Measurements from ENCODE around the gene PNMT. TPM values are rescaled to one million over a fixed set of nuclear protein-coding genes. Genes with fewer than 3 reads are reported as not detected.
A peak's percentile ranks its signal among the peaks of the same experiment; 100 is the strongest.

PNMT gene
- total RNA-seq, 1 donor from 2014 or later = 4.3 TPM

GRCh38 chr17:39627047-39627711 is 41.1 kb upstream of the PNMT start:
- DNase-seq (no peak), ATAC-seq (no peak)
- TF ChIP-seq CTCF (IDR thresholded peaks at IDR 0.05) = no peak
- Histone ChIP-seq H3K4me1 (peaks cover 3% of the 10 kb centered on the region), H3K36me3 (no peaks in the 10 kb centered on the region), H3K27ac (no peak overlapping the region), H3K9me3 (no peaks in the 10 kb centered on the region), H3K27me3 (peaks cover 33% of the 10 kb centered on the region), H3K4me3 (peak overlapping the region; percentile 39)
- intact Hi-C loops (cut with DNase I) = loop anchor here (10.0 kb wide), 1 partner anchor 128 kb away; no protein-coding TSS in a partner anchor

- TF ChIP-seq CTCF (IDR thresholded peaks at IDR 0.05) = no peak
- Histone ChIP-seq H3K9me3 (no peaks in the 10 kb centered on the region), H3K4me1 (no peaks in the 10 kb centered on the region), H3K27me3 (peaks cover 33% of the 10 kb centered on the region), H3K27ac (peak overlapping the region; percentile 24), H3K36me3 (no peaks in the 10 kb centered on the region), H3K4me3 (peak overlapping the region; percentile 39)
- no peak for DNase-seq
- intact Hi-C loops (cut with DNase I) = loop anchor here (10.0 kb wide), 1 partner anchor 127 kb away; no protein-coding TSS in a partner anchor
- ATAC-seq = no peak
Observed at GRCh38 chr17:39627712-39628516, 40.3 kb upstream of the PNMT start.

GRCh38 chr17:39628655-39629493 is 39.4 kb upstream of the PNMT start:
- Histone ChIP-seq H3K27ac (peak overlapping the region; percentile 24), H3K4me3 (peak overlapping the region; percentile 16), H3K9me3 (no peaks in the 10 kb centered on the region), H3K27me3 (peaks cover 33% of the 10 kb centered on the region), H3K4me1 (no peaks in the 10 kb centered on the region), H3K36me3 (no peaks in the 10 kb centered on the region)
- TF ChIP-seq CTCF (IDR thresholded peaks at IDR 0.05) = no peak
- intact Hi-C loops (cut with DNase I) = loop anchor here (10.0 kb wide), 1 partner anchor 126 kb away; no protein-coding TSS in a partner anchor
- ATAC-seq (peak; percentile 73), DNase-seq (peak; percentile 88)

- H3K27me3 ChIP-seq = peaks cover 33% of the 10 kb centered on the region
- no peak for DNase-seq
Observed at GRCh38 chr17:39629494-39629880, 38.8 kb upstream of the PNMT start.

More at GRCh38 chr17:39629494-39629880, 38.8 kb upstream of the PNMT start:
- Histone ChIP-seq H3K4me3 (peak overlapping the region; percentile 16), H3K36me3 (no peaks in the 10 kb centered on the region), H3K4me1 (no peaks in the 10 kb centered on the region), H3K9me3 (no peaks in the 10 kb centered on the region), H3K27ac (peak overlapping the region; percentile 24)
- no peak for TF ChIP-seq CTCF (IDR thresholded peaks at IDR 0.05)
- intact Hi-C loops (cut with DNase I) = loop anchor here (10.0 kb wide), 1 partner anchor 125 kb away; no protein-coding TSS in a partner anchor
- peak; percentile 3 for ATAC-seq

All from upper lobe of right lung (tissue), 1 donor.